HG02938 (cell line): ENCODE results near the gene GPR158.

Experiments
- ATAC-seq: cut with Tn5 transposase; IDR thresholded peaks from one replicate; pipeline ENCODE4 v1.9.1; 2021; ENCODE audit warnings: mild to moderate bottlenecking, moderate library complexity; ENCODE audit not compliant: unreplicated experiment

Gene GPR158

GRCh38 chr10:25651534-25651933, 476.7 kb downstream of the GPR158 start:
- no peak for ATAC-seq
